Thyroid gland (tissue), 4 donors: ENCODE results near the gene RAI14. TPM values are rescaled to one million over a fixed set of nuclear protein-coding genes. Genes with fewer than 3 reads are reported as not detected.

Experiments
- DNase-seq, 2 donors: peaks; one replicate each; pipeline ENCODE4 v3.0.0-alpha.2; 2019
- H3K27ac ChIP-seq, 3 donors: fragments of 200-600 bp; sonication (generic); 1 replicate in 2 of 3; 2 replicates in 1 of 3; pipeline ENCODE4 v1.5.1; 2016 to 2019; ENCODE audit warnings: mild to moderate bottlenecking in 1 of 3, moderate library complexity in 1 of 3
- H3K27me3 ChIP-seq: fragments of 200-600 bp; sonication (generic); one replicate; pipeline ENCODE4 v1.5.1; 2019
- H3K36me3 ChIP-seq, 2 donors: fragments of 200-600 bp; sonication (generic); one replicate each; pipeline ENCODE4 v1.5.1; 2016 to 2019
- H3K4me1 ChIP-seq, 2 donors: fragments of 200-600 bp; sonication (generic); one replicate each; pipeline ENCODE4 v1.5.1; 2017 to 2019
- H3K4me3 ChIP-seq, 3 donors: fragments of 200-600 bp; sonication (generic); replicated peaks in 1 of 3; 1 replicate in 2 of 3; 2 replicates in 1 of 3; pipeline ENCODE4 v1.5.1; 2016; ENCODE audit warnings: mild to moderate bottlenecking in 1 of 3
- H3K9me3 ChIP-seq: fragments of 200-600 bp; sonication (generic); one replicate; pipeline ENCODE4 v1.5.1; 2017
- CTCF ChIP-seq, 6 experiments: fragments of 200-600 bp in 3 of 6; fragments of 450-650 bp in 3 of 6; sonication (generic) in 3 of 6; IDR thresholded peaks; one replicate each; pipeline ENCODE4 v1.5.1; 2016 to 2019; ENCODE audit warnings: antibody characterized with exemption in 6 of 6, mild to moderate bottlenecking in 2 of 6, inconsistent platforms in 1 of 6, moderate library complexity in 1 of 6
- POLR2A ChIP-seq, 2 donors: fragments of 450-650 bp; IDR thresholded peaks; one replicate each; pipeline ENCODE4 v1.6.1; 2017; ENCODE audit warnings: antibody characterized with exemption in 2 of 2, mild to moderate bottlenecking in 2 of 2, moderate library complexity in 1 of 2
- WGBS, 2 donors: methylation state at CpG; one replicate each; pipeline ENCODE4 v1.1.5; 2017; 5-methylcytosine and 5-hydroxymethylcytosine counted together
- intact Hi-C: fragments of 100-400 bp; cut with DNase I; formaldehyde crosslinking; loops from one replicate; pipeline ENCODE4 v1.15.1; 2023
- total RNA-seq, 4 donors: library from RNA; depleted of rRNA; stranded (reverse); fragments of >200 nt; gene quantifications; one replicate each; pipeline ENCODE4 v1.2.3, GENCODE V29; 2016

The RAI14 gene
- total RNA-seq, 4 donors from 2014 or later = 16.9 to 23.5 (median 20.8) TPM

GRCh38 chr5:34687269-34688011, 31.3 kb downstream of the RAI14 start:
- 82 to 86% methylated on average over 10 of the region's 10 CpGs for WGBS, 2 donors
- Histone ChIP-seq H3K27me3 (no peaks in the 10 kb centered on the region), H3K4me1 (peaks cover 19 to 34% of the 10 kb centered on the region in 2 donors), H3K36me3 (no peaks in the 10 kb centered on the region), H3K27ac (peak overlapping the region in 2 of 3 donors; percentile 55 to 56), H3K9me3 (no peaks in the 10 kb centered on the region), H3K4me3 (no peak overlapping the region)
- intact Hi-C loops = no loop called here
- no peak for DNase-seq
- TF ChIP-seq CTCF (IDR thresholded peaks at IDR 0.05) (no peak), POLR2A (IDR thresholded peaks at IDR 0.05) (no peak)

- Histone ChIP-seq H3K4me1 (peaks cover 19 to 28% of the 10 kb centered on the region in 2 donors), H3K4me3 (no peak overlapping the region), H3K27ac (no peak overlapping the region), H3K36me3 (no peaks in the 10 kb centered on the region), H3K9me3 (no peaks in the 10 kb centered on the region), H3K27me3 (no peaks in the 10 kb centered on the region)
- intact Hi-C loops = no loop called here
- TF ChIP-seq POLR2A (IDR thresholded peaks at IDR 0.05) = no peak
- TF ChIP-seq CTCF (IDR thresholded peaks at IDR 0.05) = no peak
- no peak for DNase-seq
- WGBS, 2 donors = 87 to 92% methylated on average over 7 of the region's 7 CpGs
Measured at GRCh38 chr5:34688015-34688810, 32.1 kb downstream of the RAI14 start.

GRCh38 chr5:34690301-34690700, 34.2 kb downstream of the RAI14 start:
- H3K27me3 ChIP-seq = no peaks in the 10 kb centered on the region
- TF ChIP-seq POLR2A (IDR thresholded peaks at IDR 0.05) (no peak), CTCF (IDR thresholded peaks at IDR 0.05) (no peak)
- H3K4me1 ChIP-seq = peaks cover 23 to 30% of the 10 kb centered on the region in 2 donors
- 83% methylated on average over 8 of the region's 8 CpGs for WGBS, 2 donors
- no peaks in the 10 kb centered on the region for H3K9me3 ChIP-seq
- H3K36me3 ChIP-seq = no peaks in the 10 kb centered on the region
- no peak overlapping the region for H3K27ac ChIP-seq
- intact Hi-C loops = no loop called here
- H3K4me3 ChIP-seq = no peak overlapping the region
- no peak for DNase-seq

GRCh38 chr5:34690898-34691297, 34.8 kb downstream of the RAI14 start:
- Histone ChIP-seq H3K36me3 (no peaks in the 10 kb centered on the region), H3K9me3 (no peaks in the 10 kb centered on the region), H3K27me3 (no peaks in the 10 kb centered on the region), H3K4me3 (no peak overlapping the region), H3K4me1 (peaks cover 21 to 31% of the 10 kb centered on the region in 2 donors), H3K27ac (no peak overlapping the region)
- intact Hi-C loops = no loop called here
- WGBS, 2 donors = 95 to 96% methylated on average over 2 of the region's 2 CpGs
- no peak for DNase-seq
- no peak for TF ChIP-seq POLR2A (IDR thresholded peaks at IDR 0.05)
- TF ChIP-seq CTCF (IDR thresholded peaks at IDR 0.05) = no peak

GRCh38 chr5:34691326-34691725, 35.2 kb downstream of the RAI14 start:
- H3K27me3 ChIP-seq = no peaks in the 10 kb centered on the region
- no peaks in the 10 kb centered on the region for H3K9me3 ChIP-seq
- no peaks in the 10 kb centered on the region for H3K36me3 ChIP-seq
- H3K4me1 ChIP-seq = peaks cover 17 to 27% of the 10 kb centered on the region in 2 donors
- TF ChIP-seq CTCF (IDR thresholded peaks at IDR 0.05) (no peak), POLR2A (IDR thresholded peaks at IDR 0.05) (no peak)
- 66 to 78% methylated on average over 6 of the region's 6 CpGs for WGBS, 2 donors
- H3K27ac ChIP-seq = no peak overlapping the region
- no peak overlapping the region for H3K4me3 ChIP-seq
- intact Hi-C loops = no loop called here
- no peak for DNase-seq
